Superior temporal gyrus (tissue), 1 donor: ENCODE results near the gene EML6.

Experiments
- DNase-seq: peaks from one replicate; pipeline ENCODE4 v3.0.0-alpha.2; 2016; ENCODE audit errors: extremely low spot score

The EML6 gene

GRCh38 chr2:54912305-54912704 is 188.8 kb downstream of the EML6 start:
- DNase-seq, result no peak

DNA sequence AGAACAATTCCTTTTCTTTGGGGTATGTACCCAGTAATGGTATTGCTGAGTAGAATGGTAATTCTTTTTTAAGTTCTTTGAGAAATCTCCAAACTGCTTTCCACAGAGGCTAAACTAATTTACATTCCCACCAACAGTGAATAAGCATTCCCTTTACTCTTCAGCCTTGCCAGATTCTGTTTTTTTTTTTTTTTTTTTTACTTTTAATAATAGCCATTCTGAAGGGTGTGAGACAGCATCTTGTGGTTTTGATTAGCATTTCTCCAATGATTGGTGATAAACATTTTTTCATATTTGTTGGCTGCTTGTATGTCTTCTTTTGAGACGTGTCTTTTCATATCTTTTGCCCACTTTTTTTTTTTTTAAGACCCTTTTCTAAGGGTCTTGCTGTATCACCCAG is 189.4 kb downstream of the EML6 start:
- no peak for DNase-seq

GRCh38 chr2:54914637-54915036 is 191.2 kb downstream of the EML6 start:
- no peak for DNase-seq

- no peak for DNase-seq
Measured at GRCh38 chr2:54915101-54915500, 191.6 kb downstream of the EML6 start.

DNA sequence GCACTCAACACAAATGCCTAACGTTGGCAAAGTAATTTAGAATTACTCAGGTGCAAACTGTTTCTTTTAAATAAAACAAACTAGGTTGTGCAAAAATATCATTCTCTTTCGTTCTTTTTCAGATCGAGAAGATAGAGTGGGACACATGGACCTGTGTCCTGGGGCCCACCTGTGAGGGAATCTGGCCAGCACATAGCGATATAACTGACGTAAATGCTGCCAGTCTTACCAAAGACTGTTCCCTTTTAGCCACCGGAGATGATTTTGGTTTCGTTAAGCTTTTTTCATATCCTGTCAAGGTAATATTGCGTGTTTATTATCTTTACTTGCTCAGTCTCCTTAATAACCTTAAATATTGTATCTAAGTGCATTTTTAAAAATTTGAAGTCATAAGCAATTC is 193.2 kb downstream of the EML6 start:
- DNase-seq, result no peak

DNA sequence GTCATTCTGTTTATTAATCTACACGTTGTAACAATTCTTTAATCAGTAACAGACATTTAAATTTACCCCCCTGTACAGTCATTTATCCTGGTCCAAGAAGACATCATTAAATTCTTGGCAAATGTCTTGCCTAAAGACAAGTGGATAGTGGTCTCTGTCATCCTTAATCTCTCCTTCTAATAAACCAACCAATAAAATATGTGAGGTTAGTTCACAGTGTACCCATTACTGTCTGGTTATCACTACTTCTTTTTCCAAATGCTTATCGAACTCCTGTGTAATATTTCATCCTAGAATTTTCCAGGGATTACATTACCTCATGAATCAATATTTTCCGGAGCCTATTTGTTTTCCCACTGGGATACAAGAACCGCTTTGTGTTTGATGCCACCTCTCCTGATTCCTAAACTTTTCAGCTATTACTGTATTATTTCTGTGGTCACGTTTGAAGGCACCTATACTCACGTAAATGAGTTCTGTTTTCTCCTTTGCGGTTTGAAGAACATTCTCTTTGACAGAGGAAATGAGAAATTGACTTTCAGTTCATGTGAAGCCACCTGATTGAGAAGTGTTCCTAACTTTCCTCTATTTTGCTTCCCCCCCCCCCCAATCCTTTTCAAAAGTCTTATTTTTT is 195.3 kb downstream of the EML6 start:
- no peak for DNase-seq

DNA sequence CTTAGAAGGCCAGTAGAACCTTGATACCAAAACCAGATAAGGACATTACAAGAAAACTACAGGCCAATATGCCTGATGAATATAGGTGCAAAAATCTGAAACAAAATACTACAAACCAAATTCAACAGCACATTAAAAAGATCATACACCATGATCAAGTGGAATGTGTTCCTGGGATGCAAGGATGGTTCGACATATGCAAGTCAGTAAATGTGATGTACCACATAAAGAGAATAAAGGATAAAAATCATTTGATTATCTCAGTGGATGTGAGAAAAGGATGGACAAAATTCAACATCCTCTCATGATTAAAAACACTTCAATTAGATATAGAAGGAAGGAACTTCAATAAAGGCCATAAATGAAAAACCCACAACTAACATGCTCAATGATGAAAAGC is 197.2 kb downstream of the EML6 start:
- no peak for DNase-seq

- peak; percentile 11 for DNase-seq
Measured at GRCh38 chr2:54924121-54924520, 200.7 kb downstream of the EML6 start.

GRCh38 chr2:54925022-54925421 is 201.6 kb downstream of the EML6 start:
- peak; percentile 7 for DNase-seq

- no peak for DNase-seq
Measured at GRCh38 chr2:54927085-54927750, 203.8 kb downstream of the EML6 start.

- peak; percentile 6 for DNase-seq
Measured at GRCh38 chr2:54927751-54928615, 204.5 kb downstream of the EML6 start.

DNA sequence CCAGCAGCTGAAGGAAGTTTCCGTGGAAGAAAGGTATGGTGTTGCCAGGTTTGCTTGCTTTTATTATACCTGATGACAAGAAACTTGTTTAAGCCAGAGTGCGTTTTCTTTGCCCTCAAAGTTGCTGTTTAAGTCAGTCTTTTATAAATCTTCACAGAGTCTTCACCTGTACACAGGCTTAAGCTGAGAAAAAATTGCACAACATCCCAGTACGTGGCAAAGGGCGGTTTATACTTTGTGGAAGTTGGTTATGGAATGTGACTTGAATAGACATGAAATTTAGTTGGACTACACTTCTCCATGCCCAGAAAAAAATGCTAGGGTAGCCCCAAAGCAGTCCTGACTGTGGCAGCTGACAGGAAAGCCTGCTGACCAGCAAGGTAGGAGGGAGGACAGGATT is 205.3 kb downstream of the EML6 start:
- DNase-seq, result no peak

GRCh38 chr2:54931473-54931872 is 208.0 kb downstream of the EML6 start:
- no peak for DNase-seq

DNA sequence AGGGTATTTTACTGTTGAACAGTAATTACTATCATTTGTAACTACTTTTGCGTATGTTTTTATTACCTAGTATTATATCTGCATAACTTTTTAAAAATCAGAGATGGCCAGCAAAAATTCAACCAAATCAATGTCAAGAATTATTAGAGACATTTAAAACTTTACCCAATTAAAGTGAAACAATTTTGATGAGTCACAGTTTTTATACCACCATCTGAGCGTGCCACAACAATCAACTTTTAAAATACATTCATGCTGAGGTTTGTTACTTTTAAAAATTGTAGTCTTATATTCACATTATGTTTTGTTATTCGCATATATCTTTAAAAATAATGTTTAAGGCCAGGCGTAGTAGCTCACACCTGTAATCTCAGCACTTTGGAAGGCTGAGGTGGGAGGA is 211.9 kb downstream of the EML6 start:
- no peak for DNase-seq

GRCh38 chr2:54936766-54937165 is 213.3 kb downstream of the EML6 start:
- DNase-seq, result no peak

- DNase-seq, result no peak
Measured at GRCh38 chr2:54939446-54940118, 216.1 kb downstream of the EML6 start.

GRCh38 chr2:54940723-54941122 is 217.3 kb downstream of the EML6 start:
- DNase-seq, result no peak

- peak; percentile 76 for DNase-seq
Measured at GRCh38 chr2:54941248-54941984, 218.0 kb downstream of the EML6 start.

DNA sequence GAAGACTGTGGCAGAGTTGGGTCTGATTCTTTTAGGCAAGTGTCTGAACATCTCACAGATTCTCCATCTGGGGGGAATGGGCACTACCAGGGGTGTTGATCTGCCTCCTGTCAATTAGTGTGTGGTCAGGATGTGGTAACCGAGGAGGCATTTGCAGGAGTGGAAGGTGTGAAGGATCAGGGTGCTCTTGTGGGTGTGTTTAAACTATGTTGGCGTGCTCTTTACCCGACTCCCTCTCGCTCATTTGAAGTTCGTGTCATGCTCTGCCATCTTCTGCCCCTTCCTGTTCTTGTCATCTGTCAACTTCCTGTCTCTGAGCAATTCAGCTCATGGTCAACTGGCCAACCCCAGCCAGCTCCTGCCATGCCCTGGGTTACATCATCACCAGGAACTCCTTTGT is 218.9 kb downstream of the EML6 start:
- DNase-seq, result no peak

DNA sequence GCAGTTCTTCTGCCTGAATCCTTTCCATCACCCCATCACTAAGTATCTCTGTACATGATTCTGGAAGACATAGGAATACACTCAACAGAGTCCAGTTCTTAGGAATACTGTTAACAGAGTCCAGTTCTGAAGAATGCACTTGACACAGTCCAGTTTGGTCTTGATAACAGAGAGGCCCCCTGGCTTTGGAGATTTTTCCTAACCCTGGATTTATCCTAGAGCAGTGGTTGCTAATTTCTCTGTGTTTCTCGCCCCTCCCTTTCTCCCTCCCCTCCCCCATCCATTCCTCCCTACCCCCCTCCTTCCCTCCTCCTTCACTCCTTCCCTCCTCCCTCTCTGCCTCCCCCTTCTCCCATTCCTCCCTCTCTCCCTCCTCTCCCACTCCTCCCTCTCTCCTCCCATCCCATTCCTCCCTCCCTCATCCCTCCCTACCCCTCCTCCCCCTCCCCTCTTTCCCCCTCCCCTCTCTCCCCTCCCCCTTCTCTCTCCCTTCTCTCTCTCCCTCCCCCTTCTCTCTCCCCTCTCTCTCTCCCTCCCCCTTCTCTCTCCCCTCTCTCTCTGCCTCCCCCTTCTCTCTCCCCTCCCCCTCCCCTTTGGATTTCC is 221.4 kb downstream of the EML6 start:
- no peak for DNase-seq
